ENCODE data around the gene GPRIN1. TPM values are rescaled to one million over a fixed set of nuclear protein-coding genes. Genes with fewer than 3 reads are reported as not detected.

The GPRIN1 gene
- polyA plus RNA-seq, 1 of the 3 experiments (the other 2 are of a cell fraction), result 6.6 TPM

DNA sequence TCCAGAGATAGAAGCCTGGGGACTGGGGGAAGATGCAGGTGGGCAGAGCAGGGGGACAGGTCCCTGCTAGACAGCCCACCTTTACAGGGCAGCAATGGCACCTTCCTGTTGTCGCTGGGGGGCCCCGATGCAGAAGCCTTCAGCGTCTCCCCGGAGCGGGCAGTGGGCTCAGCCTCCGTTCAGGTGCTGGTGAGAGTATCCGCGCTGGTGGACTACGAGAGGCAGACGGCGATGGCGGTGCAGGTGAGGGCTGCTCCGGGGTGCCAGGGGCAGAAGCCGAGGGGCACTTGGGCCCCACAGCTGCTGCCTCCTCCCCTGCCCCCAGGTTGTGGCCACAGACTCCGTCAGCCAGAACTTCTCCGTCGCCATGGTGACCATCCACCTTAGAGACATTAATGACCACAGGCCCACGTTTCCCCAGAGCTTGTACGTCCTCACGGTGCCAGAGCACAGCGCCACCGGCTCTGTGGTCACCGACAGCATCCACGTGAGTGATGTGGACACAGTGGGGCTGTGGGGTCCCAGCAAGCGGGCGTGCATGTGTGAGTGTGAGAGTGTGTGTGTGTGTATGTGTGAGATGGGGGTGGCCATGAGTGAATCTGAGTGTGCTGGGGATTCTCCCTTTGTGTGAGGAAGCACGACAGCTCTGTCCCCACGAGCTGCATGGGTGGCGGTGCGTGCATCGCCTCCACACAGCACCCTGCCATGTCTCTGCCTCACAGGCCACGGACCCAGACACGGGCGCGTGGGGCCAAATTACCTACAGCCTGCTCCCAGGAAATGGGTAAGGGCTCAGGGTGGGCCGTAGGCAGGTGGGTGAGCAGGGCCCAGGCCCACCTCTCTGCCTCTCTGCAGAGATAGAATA, 32.4 kb downstream of the GPRIN1 start (continued):
- TF ChIP-seq SIN3A (IDR thresholded peaks at IDR 0.05; ENCODE audit: borderline replicate concordance, low read depth, low read length) (no peak), FOXJ3 (CRISPR knock-in tag; IDR thresholded peaks at IDR 0.05) (no peak), CTCF (IDR thresholded peaks at IDR 0.05) (no peak), FOXM1 (IDR thresholded peaks at IDR 0.05; ENCODE audit: low read depth) (no peak), ZBTB33 (IDR thresholded peaks at IDR 0.05; ENCODE audit: borderline replicate concordance, low read depth) (no peak)

GRCh38 chr5:176575488-176576422, 34.2 kb downstream of the GPRIN1 start:
- ChIA-PET POLR2A (no interaction called here), CTCF (interaction anchor here (0.8 to 1.0 kb wide), 5 partner anchors 9 to 57 kb away, joined by 3 to 5 read pairs (median 3); no protein-coding TSS in a partner anchor)
- no peak for TF ChIP-seq TEAD4 (IDR thresholded peaks at IDR 0.05; ENCODE audit: borderline replicate concordance, insufficient read depth)
- no peak overlapping the region for H2AFZ ChIP-seq (ENCODE audit: low read depth)
- H3K9me2 ChIP-seq, result no peaks in the 10 kb centered on the region
- H3K4me1 ChIP-seq (ENCODE audit: control insufficient read depth in 1 of 2, insufficient read depth in 2 of 2, low read depth in 1 of 2, low read length in 1 of 2), result no peaks in the 10 kb centered on the region; a peak in 1 of 4 replicates
- peaks cover 4% of the 10 kb centered on the region; the same call in 1 of the 2 replicates for H3K27me3 ChIP-seq (ENCODE audit: insufficient read depth)
- H3K79me2 ChIP-seq (ENCODE audit: insufficient read depth), result no peaks in the 10 kb centered on the region
- no peaks in the 10 kb centered on the region for H3K36me3 ChIP-seq (replicated peaks in 1 of 2; ENCODE audit: control insufficient read depth in 1 of 2, insufficient read depth in 2 of 2, low read length in 1 of 2)
- no peaks in the 10 kb centered on the region for H3F3A ChIP-seq (replicated peaks; ENCODE audit: insufficient read depth)
- no peaks in the 10 kb centered on the region for H4K20me1 ChIP-seq (ENCODE audit: insufficient read depth)
- H3K4me2 ChIP-seq, result no peak overlapping the region
- no peak overlapping the region for H3K9ac ChIP-seq
- 71% methylated on average over 26 of the region's 37 CpGs for WGBS (ENCODE audit: low lambda C conversion rate)
- DNase-seq, result no peak
- no peak overlapping the region for H3K4me3 ChIP-seq (ENCODE audit: low read depth in 2 of 2, low read length in 1 of 2)
- no peak overlapping the region for H3K27ac ChIP-seq (ENCODE audit: low read depth in 2 of 2, low read length in 1 of 2)
- no peaks in the 10 kb centered on the region for H3K9me3 ChIP-seq

GRCh38 chr5:176575066-176575465, 34.9 kb downstream of the GPRIN1 start:
- H3K9me3 ChIP-seq, result no peaks in the 10 kb centered on the region
- TF ChIP-seq IRF3 (IDR thresholded peaks at IDR 0.05; ENCODE audit: low read depth, low read length) (no peak), ELF1 (IDR thresholded peaks at IDR 0.05) (no peak), EZH2phosphoT487 (IDR thresholded peaks at IDR 0.05; ENCODE audit: borderline replicate concordance, low read depth) (no peak), JUND (IDR thresholded peaks at IDR 0.05) (no peak), CHD2 (IDR thresholded peaks at IDR 0.05; ENCODE audit: low read length, partially characterized antibody) (no peak), RCOR1 (IDR thresholded peaks at IDR 0.05; ENCODE audit: low read length) (no peak), RXRA (IDR thresholded peaks at IDR 0.05; ENCODE audit: borderline replicate concordance, low read depth) (no peak), FOSL2 (IDR thresholded peaks at IDR 0.05; ENCODE audit: borderline replicate concordance, low read depth) (no peak)
- TF ChIP-seq, protein P1, sequence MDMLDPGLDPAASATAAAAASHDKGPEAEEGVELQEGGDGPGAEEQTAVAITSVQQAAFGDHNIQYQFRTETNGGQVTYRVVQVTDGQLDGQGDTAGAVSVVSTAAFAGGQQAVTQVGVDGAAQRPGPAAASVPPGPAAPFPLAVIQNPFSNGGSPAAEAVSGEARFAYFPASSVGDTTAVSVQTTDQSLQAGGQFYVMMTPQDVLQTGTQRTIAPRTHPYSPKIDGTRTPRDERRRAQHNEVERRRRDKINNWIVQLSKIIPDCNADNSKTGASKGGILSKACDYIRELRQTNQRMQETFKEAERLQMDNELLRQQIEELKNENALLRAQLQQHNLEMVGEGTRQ (IDR thresholded peaks at IDR 0.05; ENCODE audit: borderline replicate concordance, low read depth, low read length), result no peak
- no peak overlapping the region for H2AFZ ChIP-seq (ENCODE audit: low read depth)
- H3K4me1 ChIP-seq (ENCODE audit: control insufficient read depth in 1 of 2, insufficient read depth in 2 of 2, low read depth in 1 of 2, low read length in 1 of 2), result no peaks in the 10 kb centered on the region; a peak in 1 of 4 replicates
- no peak overlapping the region for H3K9ac ChIP-seq
- no peak for DNase-seq
- no peaks in the 10 kb centered on the region for H3K36me3 ChIP-seq (replicated peaks in 1 of 2; ENCODE audit: control insufficient read depth in 1 of 2, insufficient read depth in 2 of 2, low read length in 1 of 2)
- H3K4me3 ChIP-seq (ENCODE audit: low read depth in 2 of 2, low read length in 1 of 2), result no peak overlapping the region
- H3K4me2 ChIP-seq, result no peak overlapping the region
- H3K9me2 ChIP-seq, result no peaks in the 10 kb centered on the region
- no peaks in the 10 kb centered on the region for H3K79me2 ChIP-seq (ENCODE audit: insufficient read depth)
- no peak overlapping the region for H3K27ac ChIP-seq (ENCODE audit: low read depth in 2 of 2, low read length in 1 of 2)
- no peaks in the 10 kb centered on the region for H3F3A ChIP-seq (replicated peaks; ENCODE audit: insufficient read depth)
- 33% methylated on average over 4 of the region's 14 CpGs for WGBS (ENCODE audit: low lambda C conversion rate)
- POLR2A ChIA-PET, result no interaction called here
- no peaks in the 10 kb centered on the region for H4K20me1 ChIP-seq (ENCODE audit: insufficient read depth)
- CTCF ChIA-PET, result interaction anchor here (0.8 to 4.1 kb wide), 8 partner anchors 10 to 71 kb away, joined by 3 to 38 read pairs (median 4); partner anchors contain the start of gene TSPAN17
- peaks cover 4% of the 10 kb centered on the region; the same call in 1 of the 2 replicates for H3K27me3 ChIP-seq (ENCODE audit: insufficient read depth)
